Measurements from ENCODE around the gene CGB2.

DNA sequence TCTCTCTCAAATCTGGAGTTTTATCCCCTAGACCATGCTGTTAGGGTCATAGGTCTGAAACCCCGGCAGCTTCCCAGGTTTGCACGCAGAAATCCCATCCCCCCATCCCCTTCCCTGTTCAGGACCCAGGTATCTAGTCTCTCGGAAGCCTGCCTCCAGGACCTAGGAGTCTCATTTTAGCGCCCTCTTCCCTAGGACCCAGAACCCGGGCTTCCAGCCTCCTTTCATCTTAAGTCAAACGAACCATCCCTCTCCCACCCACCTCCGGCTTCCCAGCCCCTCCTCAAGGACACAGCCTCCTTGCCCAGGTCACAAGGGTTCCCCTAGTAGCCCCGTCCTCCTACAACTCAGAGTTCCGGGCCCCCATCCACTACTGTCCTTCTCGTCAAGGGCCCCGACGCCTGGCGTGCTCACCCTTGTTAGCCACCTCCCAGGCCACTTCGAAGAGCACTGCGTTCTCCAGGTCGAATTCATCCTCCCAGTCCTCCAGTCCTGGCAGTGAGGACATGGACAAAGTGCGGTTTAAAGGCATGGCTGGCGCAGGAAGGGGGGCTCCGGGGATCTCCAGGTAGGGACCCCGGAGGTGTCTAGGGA lies 39.0 kb upstream of the CGB2 start:
- TF ChIP-seq FOXM1 (IDR thresholded peaks at IDR 0.05; ENCODE audit: borderline replicate concordance), result no peak
- no peak for TF ChIP-seq FOXA1 (IDR thresholded peaks at IDR 0.05)
- no peak for TF ChIP-seq ELF4 (IDR thresholded peaks at IDR 0.05)
- no peak for TF ChIP-seq CTBP1 (IDR thresholded peaks at IDR 0.05; ENCODE audit: borderline replicate concordance)

Data from HEK293T (cell line).